ENCODE data around the gene DBR1. TPM values are rescaled to one million over a fixed set of nuclear protein-coding genes. Genes with fewer than 3 reads are reported as not detected.

Gene DBR1
- total and polyA plus RNA-seq, 9 of the 15 experiments (the other 6 are each of a cell fraction or from before 2014, with no cell fraction given): 2.7 to 14.1 (median 10.9) TPM

DNA sequence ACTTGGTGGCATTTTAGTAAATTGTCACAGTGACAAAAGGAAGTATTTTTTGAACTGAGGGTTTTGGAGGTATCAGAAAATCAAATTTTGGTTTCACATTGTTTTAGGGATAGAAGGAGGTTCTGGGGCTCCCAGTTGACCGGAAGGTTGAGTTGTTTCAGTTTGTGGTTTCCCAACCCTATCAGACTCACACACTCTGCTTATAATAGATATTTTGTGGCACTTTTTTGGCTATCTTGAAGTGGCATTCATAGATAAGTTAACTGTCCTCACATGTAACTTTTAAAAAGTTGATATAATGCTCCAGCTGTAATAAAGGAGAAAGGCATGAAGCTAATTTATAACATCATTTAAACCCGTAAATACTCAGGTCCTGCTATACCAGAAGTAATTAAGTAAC, 25.1 kb upstream of the DBR1 start (continued):
- TF ChIP-seq NR4A1 (CRISPR knock-in tag; IDR thresholded peaks at IDR 0.05) (no peak), NR4A1 (tag; IDR thresholded peaks at IDR 0.05) (no peak), MEF2D (tag; conservative IDR thresholded peaks at IDR 0.05; ENCODE audit: low read depth) (peak; percentile 77), ZNF589 (CRISPR knock-in tag; IDR thresholded peaks at IDR 0.05; ENCODE audit: low read depth) (0 out of 2 replicates have a peak, but pooled peaks have one; percentile 49), CAMTA2 (CRISPR knock-in tag; conservative IDR thresholded peaks at IDR 0.05) (no peak), GABPA (tag; conservative IDR thresholded peaks at IDR 0.05; ENCODE audit: low read depth) (no peak; the same call in 1 of the 2 replicates), ETV5 (CRISPR knock-in tag; IDR thresholded peaks at IDR 0.05; ENCODE audit: low read depth) (no peak), HDAC3 (IDR thresholded peaks at IDR 0.05; ENCODE audit: borderline replicate concordance, partially characterized antibody) (peak; percentile 74), ZFX (CRISPR knock-in tag; IDR thresholded peaks at IDR 0.05) (no peak), ARNT (IDR thresholded peaks at IDR 0.05) (peak; percentile 28 to 65; a peak in 1 of 4 replicates), BRF1 (IDR thresholded peaks at IDR 0.05; ENCODE audit: borderline replicate concordance, extremely low read depth, insufficient read length) (no peak), GABPB2 (CRISPR knock-in tag; conservative IDR thresholded peaks at IDR 0.05) (no peak), BHLHE40 (IDR thresholded peaks at IDR 0.05; ENCODE audit: low read length) (peak; percentile 90), NFATC3 (IDR thresholded peaks at IDR 0.05) (0 out of 2 replicates have a peak, but pooled peaks have one; percentile 22), LCOR (CRISPR knock-in tag; IDR thresholded peaks at IDR 0.05) (peak; percentile 54; the same call in 1 of the 2 replicates), ZBTB8A (IDR thresholded peaks at IDR 0.05; ENCODE audit: partially characterized antibody) (no peak), SMARCA4 (IDR thresholded peaks at IDR 0.05) (peak; percentile 86; the same call in 1 of the 2 replicates), FOSL1 (tag; conservative IDR thresholded peaks at IDR 0.05) (peak; percentile 58)
- TF ChIP-seq, protein P1, sequence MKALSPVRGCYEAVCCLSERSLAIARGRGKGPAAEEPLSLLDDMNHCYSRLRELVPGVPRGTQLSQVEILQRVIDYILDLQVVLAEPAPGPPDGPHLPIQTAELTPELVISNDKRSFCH (CRISPR knock-in tag; IDR thresholded peaks at IDR 0.05): no peak
- TF ChIP-seq, protein P1 (tag; IDR thresholded peaks at IDR 0.05): no peak
- TF ChIP-seq, protein P2, sequence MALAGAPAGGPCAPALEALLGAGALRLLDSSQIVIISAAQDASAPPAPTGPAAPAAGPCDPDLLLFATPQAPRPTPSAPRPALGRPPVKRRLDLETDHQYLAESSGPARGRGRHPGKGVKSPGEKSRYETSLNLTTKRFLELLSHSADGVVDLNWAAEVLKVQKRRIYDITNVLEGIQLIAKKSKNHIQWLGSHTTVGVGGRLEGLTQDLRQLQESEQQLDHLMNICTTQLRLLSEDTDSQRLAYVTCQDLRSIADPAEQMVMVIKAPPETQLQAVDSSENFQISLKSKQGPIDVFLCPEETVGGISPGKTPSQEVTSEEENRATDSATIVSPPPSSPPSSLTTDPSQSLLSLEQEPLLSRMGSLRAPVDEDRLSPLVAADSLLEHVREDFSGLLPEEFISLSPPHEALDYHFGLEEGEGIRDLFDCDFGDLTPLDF (CRISPR knock-in tag; IDR thresholded peaks at IDR 0.05): no peak
- TF ChIP-seq, protein P3, sequence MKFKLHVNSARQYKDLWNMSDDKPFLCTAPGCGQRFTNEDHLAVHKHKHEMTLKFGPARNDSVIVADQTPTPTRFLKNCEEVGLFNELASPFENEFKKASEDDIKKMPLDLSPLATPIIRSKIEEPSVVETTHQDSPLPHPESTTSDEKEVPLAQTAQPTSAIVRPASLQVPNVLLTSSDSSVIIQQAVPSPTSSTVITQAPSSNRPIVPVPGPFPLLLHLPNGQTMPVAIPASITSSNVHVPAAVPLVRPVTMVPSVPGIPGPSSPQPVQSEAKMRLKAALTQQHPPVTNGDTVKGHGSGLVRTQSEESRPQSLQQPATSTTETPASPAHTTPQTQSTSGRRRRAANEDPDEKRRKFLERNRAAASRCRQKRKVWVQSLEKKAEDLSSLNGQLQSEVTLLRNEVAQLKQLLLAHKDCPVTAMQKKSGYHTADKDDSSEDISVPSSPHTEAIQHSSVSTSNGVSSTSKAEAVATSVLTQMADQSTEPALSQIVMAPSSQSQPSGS (CRISPR knock-in tag; IDR thresholded peaks at IDR 0.05): no peak
- TF ChIP-seq, protein P4, sequence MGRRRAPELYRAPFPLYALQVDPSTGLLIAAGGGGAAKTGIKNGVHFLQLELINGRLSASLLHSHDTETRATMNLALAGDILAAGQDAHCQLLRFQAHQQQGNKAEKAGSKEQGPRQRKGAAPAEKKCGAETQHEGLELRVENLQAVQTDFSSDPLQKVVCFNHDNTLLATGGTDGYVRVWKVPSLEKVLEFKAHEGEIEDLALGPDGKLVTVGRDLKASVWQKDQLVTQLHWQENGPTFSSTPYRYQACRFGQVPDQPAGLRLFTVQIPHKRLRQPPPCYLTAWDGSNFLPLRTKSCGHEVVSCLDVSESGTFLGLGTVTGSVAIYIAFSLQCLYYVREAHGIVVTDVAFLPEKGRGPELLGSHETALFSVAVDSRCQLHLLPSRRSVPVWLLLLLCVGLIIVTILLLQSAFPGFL (CRISPR knock-in tag; IDR thresholded peaks at IDR 0.05): no peak
- TF ChIP-seq, protein P5, sequence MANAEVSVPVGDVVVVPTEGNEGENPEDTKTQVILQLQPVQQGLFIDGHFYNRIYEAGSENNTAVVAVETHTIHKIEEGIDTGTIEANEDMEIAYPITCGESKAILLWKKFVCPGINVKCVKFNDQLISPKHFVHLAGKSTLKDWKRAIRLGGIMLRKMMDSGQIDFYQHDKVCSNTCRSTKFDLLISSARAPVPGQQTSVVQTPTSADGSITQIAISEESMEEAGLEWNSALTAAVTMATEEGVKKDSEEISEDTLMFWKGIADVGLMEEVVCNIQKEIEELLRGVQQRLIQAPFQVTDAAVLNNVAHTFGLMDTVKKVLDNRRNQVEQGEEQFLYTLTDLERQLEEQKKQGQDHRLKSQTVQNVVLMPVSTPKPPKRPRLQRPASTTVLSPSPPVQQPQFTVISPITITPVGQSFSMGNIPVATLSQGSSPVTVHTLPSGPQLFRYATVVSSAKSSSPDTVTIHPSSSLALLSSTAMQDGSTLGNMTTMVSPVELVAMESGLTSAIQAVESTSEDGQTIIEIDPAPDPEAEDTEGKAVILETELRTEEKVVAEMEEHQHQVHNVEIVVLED (CRISPR knock-in tag; IDR thresholded peaks at IDR 0.05): no peak

Data from K562 (cell line).